OCI-LY3 (cell line): ENCODE measurements around the gene TTC12.

Experiments
- EZH2phosphoT487 ChIP-seq: fragments of 200-600 bp; shearing (Covaris generic); IDR thresholded peaks from 2 replicates; pipeline ENCODE4 v1.6.1; 2018; ENCODE audit warnings: antibody characterized with exemption, mixed run types, low read depth
- TF ChIP-seq, protein P1 (sequence below): fragments of 200-600, 300-600 bp; sonication (generic); IDR thresholded peaks from 2 replicates; pipeline ENCODE4 v1.5.1; 2014; ENCODE audit warnings: antibody characterized with exemption, low read length, low read depth

- TF ChIP-seq, protein P1, sequence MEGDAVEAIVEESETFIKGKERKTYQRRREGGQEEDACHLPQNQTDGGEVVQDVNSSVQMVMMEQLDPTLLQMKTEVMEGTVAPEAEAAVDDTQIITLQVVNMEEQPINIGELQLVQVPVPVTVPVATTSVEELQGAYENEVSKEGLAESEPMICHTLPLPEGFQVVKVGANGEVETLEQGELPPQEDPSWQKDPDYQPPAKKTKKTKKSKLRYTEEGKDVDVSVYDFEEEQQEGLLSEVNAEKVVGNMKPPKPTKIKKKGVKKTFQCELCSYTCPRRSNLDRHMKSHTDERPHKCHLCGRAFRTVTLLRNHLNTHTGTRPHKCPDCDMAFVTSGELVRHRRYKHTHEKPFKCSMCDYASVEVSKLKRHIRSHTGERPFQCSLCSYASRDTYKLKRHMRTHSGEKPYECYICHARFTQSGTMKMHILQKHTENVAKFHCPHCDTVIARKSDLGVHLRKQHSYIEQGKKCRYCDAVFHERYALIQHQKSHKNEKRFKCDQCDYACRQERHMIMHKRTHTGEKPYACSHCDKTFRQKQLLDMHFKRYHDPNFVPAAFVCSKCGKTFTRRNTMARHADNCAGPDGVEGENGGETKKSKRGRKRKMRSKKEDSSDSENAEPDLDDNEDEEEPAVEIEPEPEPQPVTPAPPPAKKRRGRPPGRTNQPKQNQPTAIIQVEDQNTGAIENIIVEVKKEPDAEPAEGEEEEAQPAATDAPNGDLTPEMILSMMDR: no peak
- no peak for TF ChIP-seq EZH2phosphoT487
Measured at GRCh38 chr11:113265362-113265761, 49.0 kb upstream of the TTC12 start.
